NCI-H128 (cell line): ENCODE results near the gene SAMD9.
"Not testable (repeated sequence)": the region's sequence is repeated elsewhere in the genome, so short reads cannot be mapped to it uniquely, and the experiment has no call there.

ENCODE experiments used
- DNase-seq: peaks from one replicate; lab custom pipeline; 2025; ENCODE audit not compliant: unreplicated experiment; lab: John Stamatoyannopoulos, UW

The SAMD9 gene

DNA sequence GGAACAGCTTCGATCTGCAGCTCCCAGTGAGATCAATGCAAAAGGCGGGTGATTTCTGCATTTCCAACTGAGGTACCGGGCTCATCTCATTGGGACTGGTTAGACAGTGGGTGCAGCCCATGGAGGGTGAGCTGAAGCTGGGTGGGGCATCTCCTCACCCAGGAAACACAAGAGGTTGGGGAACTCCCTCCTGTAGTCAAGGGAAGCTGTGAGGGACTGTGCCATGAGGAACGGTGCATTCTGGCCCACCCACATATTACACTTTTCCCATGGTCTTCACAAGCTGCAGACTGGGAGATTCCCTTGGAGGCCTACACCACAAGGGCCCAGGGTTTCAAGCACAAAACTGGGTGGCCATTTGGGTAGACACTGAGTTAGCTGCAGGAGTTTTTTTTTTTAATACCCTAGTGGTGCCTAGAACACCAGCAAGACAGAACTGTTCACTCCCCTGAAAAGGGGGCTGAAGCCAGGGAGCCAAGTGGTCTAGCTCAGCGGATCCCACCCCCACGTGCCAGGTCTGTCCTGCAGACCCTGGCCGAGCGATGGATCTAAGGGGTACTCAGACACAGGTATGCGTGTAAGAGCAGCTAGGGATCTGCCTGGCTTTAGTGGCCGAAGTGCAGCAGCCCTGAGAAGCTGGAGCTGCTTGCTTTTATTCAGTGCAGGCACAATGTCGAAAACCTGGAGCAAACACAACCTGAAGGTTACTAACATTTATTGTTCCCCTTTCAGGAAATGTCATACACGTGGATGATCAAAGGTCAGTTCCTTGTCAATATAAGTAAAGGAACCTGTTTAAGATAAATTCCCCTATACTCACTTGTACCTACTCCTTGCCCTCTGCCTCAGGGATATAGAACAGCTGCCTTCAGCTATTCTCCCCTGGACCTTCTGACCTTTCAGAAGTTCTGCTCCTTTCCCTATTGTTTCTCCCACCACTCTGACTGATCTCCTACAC, 3.1 kb upstream of the SAMD9 start:
- DNase-seq, result no peak

- DNase-seq, result no peak
Measured at GRCh38 chr7:93119191-93119905, 1.6 kb upstream of the SAMD9 start.

GRCh38 chr7:93117327-93117726, 452 bp downstream of the SAMD9 start:
- no peak for DNase-seq

DNA sequence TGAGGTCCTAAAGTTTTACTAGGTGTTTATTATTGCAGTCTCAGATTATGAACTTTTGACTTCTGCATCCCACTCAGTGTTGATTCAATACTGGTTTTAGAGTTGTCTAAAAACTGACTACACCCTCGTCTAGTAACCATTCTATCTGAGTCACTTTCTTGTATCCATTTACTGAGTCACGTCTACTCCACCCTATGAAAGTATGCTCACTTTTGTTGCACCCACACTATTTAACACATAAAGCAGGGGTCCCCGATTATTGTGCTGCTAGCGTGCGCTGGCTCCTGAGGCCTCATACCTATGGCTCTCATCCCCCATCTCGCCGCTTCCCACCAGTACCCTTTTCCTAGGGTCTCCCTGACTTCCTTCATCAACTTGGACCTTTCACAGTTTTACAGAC, 2.0 kb downstream of the SAMD9 start:
- no peak for DNase-seq

GRCh38 chr7:93108003-93108402, 9.8 kb downstream of the SAMD9 start:
- no peak for DNase-seq

DNA sequence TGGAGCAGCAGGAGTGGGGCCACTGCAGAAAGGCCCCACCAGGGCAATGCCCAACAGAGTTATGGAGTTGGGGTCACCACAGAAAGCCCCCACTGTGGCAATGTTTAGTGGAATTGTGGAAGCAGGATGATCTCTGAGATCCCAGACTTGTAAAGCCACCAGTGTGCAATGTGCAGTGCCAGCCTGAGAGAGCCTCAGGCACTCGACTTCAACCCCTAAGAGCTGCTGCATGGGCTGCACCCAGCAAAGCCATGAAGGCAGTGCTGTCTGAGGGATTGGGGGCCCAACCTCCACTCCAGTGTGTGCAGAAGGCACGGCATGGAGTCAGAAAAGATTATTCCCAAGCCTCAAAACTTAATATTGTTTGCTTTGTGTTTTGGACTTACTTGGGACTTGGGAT, 20.4 kb downstream of the SAMD9 start:
- no peak for DNase-seq

DNA sequence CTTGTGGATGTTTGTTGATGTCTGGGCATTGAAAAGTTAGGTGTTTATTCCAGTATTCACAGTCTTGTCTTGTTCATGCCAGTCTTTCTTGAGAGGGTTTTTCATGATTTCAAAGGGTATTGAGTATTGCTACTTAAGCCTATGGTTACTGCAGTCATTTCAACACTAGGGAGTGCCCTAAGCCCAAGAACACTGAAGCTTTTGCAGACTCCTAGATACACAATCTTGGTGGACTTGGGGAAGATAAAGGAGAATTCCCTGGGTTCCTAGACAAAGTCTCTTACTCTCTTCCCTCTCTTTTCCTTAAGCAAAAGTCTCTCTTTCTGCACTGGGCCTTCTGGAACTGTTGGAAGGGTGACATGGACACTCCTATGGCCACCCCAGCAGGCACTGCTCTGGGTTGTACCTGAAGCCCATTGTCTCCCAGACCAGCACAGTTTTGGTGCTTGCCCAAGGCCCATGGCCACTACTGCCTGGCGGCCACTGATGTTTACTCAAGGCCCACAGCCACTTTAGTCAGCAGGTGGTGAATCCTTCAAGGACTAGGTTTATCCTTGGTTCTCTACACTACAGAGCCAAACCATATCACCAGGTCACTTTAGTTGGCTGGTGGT, 24.9 kb downstream of the SAMD9 start:
- no peak for DNase-seq

DNA sequence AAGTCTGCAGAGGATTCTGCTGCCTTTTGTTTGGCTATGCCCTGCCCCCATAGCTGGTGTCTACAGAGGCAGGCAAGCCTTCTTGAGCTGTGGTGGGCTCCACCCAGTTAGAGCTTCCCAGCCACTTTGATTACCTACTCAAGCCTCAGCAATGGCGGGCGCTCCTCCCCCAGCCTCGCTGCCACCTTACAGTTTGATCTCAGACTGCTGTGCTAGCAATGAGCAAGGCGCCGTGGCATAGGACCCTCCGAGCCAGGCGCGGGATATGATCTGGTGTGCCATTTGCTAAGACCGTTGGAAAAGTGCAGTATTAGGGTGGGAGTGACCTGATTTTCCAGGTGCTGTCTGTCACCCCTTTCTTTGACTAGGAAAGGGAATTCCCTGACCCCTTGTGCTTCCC, 44.4 kb downstream of the SAMD9 start:
- not testable (repeated sequence) for DNase-seq

DNA sequence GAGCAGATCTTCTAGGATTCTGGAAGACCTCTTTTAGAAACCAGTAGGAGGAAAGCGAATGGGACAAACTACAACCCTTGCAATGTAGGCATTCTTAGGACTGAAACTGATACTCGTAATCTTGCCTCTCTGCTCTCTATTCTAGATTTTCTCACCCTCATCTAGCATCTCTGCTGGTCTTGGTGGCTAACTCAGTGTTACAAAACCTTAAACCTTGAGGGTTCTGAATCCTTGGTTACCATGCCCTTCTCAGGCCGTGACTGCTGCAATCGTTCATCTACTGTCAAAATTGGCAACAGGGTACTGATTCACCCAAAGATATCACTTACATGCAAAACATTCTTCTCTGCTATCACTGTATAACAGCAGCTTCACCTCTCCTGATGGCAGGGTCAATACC, 55.2 kb downstream of the SAMD9 start:
- no peak for DNase-seq

GRCh38 chr7:93060865-93061264, 56.9 kb downstream of the SAMD9 start:
- DNase-seq, result no peak

- DNase-seq, result no peak
Measured at GRCh38 chr7:93060025-93060424, 57.8 kb downstream of the SAMD9 start.

GRCh38 chr7:93056621-93057020, 61.2 kb downstream of the SAMD9 start:
- DNase-seq, result not testable (repeated sequence)

- DNase-seq, result no peak
Measured at GRCh38 chr7:93055543-93056107, 62.2 kb downstream of the SAMD9 start.

DNA sequence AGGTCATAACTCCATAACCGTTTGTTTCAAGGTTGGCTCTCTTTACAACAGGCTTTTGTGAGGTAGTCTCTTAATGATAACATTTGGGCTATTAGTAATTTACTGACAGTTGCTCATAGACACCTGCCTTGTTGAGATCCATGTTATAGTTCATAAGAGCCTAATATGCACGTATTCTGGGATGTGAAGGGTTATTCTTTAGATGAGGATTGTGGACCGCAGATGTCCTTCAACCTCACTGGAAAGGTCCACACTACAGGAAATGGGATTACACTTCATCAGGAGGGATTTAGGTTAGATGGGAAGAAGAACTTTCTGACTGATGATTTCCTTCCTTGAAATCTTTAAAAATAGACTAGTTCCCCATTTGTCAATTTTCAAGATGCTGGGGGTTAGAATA, 62.8 kb downstream of the SAMD9 start:
- DNase-seq, result no peak

GRCh38 chr7:93053949-93054943, 63.5 kb downstream of the SAMD9 start:
- no peak for DNase-seq

GRCh38 chr7:93053209-93053948, 64.4 kb downstream of the SAMD9 start:
- no peak for DNase-seq

- no peak for DNase-seq
Measured at GRCh38 chr7:93051660-93052059, 66.1 kb downstream of the SAMD9 start.
